HPDE6-E6E7 (cell line): ENCODE data around the gene POLRMT.
"Not testable (repeated sequence)": the region's sequence is repeated elsewhere in the genome, so short reads cannot be mapped to it uniquely, and the experiment has no call there.

Experiments
- DNase-seq: peaks from one replicate; pipeline ENCODE4 v3.0.0; 2011; ENCODE audit warnings: missing footprints; ENCODE audit errors: extremely low spot score

The POLRMT gene

DNA sequence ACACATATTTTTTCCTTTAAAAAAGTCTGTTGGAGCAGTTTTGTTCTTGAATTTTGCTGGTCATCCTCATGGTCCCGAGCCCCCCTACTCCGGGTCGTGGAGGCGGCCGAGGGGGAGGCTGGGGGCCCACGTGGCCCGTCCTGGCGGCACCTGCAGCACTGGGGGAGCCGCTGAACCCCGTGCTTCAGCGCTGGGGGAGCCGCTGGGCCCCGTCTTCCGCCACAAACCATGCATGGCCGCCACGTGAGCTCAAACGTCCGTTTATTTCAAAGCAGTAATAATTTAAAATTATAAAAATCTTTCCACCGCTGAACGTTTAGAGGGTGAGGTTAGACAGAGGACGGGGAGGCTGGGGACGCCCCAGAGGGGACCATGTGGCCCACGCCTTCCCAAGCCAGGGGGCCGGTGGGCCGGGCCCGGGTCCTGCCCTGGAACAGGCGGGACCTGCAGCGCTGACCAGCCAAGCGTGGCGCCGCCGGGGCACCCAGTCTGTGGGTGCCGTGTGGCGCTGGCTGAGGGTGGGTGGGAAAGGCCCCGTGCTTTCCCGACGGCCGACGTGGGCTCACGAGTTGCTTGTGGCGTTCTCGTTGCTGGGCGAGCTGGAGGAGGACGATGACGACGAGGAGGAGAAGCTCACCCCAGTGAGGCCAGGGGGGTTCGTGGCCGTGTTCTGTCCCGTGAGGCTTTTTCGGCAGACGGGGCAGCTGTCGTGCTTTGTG, 14.4 kb upstream of the POLRMT start:
- DNase-seq = no peak

DNA sequence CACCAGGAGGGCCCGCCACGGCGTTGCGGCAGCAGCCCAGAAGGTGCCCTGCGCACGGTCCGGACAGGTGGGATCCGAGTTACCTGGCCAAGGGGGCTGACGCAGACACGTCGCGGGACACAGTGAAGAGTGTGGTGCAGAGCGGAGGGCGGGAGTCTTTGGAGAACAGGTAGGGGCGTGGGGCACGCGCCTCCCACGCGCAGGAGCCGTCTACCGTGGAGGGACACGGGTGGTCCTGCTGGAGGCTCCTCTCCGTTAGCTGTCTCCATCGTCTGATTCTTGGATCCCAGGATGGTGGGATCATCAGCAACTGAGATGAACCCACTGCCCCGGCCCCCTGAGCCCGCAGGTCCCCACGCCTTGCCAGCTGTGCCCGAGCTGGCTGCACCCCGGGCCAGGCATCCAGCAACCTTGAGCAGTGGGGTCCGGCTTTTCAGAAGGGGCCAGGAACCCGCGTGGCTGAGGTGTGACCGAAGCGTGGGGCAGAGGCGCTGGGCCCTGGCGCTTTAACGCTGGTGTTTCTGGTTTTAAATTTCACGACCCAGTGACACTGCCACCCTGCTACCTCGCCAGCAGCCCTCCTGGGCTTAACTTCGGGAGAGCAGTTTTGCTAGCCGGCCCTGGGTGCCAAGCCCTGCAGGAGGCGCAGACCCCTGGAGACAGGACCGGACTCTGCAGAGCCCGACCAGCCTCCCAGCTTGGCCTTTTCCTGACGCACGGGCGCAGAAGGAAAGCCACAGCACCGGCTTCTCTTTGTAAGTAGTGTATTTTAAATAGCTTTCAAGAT, 13.6 kb upstream of the POLRMT start:
- DNase-seq = no peak

DNA sequence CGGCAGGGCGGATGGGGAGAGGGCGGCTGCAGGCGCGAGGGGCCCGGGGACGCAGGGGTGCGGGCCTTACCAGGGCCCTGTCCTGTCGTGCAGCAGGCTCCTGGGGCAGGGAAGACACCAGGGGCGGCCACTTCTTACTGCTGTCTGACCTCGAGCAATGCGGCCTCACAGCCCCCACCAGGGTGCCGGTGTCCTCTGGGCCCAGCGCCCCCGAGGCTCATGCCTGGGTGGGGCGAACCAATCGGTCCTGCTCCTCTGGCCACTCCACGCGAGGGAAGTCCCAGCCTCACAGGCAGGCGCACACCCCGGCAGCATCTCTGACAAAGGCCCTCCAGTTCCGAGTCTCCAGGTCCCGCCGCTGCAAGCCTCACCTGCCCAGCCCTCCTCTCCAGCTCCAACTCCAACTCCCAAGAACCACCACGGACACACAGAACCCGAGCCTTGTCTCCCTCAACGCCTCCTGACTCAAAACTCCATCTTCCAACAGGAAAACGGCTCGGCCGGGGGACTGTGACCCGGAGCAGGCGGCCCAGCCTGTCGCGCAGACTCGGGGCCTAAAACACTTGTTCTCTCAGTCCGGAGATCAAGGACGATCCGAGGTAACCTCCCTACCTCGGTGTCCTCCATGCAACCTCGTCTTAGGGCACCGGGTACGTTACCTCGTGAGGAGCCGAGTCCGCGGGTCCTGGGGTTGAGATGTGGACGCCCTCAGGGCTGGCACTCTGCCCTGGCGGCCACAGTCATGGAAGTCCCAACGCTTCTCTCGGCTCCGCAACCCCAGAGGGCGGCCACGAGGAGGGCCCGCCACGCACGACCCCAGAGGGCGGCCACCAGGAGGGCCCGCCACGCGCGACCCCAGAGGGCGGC, 12.8 kb upstream of the POLRMT start:
- no peak for DNase-seq

DNA sequence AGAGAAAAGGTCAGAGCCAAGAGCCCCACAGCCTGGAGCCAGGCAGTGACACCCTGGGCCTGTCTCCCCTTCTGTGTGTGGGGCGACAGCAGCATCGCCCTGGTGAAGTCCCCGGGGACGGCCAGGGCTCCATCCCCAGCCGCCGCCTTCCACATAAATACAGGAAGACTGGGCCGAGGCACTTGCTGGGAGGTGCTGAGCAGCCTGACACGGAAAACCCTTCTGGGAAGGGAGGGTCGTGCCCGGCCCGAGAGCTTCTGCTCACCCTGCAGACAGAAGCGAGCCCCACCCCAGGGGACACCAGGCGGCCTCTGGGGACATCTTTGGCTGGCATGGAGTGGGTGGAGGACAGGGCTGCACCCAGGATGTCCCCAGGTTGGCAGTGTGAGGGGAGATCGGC, 11.5 kb upstream of the POLRMT start:
- DNase-seq = no peak

DNA sequence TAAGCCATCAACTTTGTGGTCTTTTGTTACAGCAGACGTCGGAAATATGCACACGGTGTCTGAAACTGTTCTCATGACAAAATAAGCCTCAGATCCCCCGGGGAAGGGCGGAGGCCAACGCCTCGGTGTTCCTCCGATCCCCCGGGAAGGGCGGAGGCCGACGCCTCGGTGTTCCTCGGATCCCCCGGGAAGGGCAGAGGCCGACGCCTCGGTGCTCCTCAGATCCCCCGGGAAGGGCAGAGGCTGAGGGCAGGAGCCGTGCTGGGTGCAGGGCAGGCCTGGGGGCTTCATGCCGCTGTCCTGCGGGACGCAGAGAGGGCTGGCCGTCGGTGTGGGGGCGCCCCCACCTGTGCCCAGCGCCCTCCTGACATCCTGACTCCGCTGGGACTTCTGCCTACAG, 11.0 kb upstream of the POLRMT start:
- no peak for DNase-seq

DNA sequence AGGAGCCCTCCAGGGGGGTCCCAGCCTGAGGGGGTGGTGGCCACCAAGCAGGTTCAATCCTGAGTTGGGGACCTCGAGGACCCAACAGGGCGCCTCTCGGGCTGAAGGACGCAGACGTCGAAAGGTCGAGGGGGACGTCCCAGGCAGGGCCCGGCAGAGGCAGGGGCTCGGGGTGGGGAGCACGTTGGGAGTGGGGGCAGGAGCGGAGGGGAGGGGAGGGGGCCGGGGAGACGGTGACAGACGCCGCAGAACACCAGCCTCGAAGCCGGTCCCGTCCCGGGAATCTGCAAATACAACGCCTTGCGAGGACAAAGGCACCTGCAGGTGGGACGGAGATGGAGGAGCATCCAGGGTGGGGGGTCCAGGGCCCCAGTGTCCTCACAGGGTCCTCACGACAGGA, 10.4 kb upstream of the POLRMT start:
- DNase-seq = no peak

DNA sequence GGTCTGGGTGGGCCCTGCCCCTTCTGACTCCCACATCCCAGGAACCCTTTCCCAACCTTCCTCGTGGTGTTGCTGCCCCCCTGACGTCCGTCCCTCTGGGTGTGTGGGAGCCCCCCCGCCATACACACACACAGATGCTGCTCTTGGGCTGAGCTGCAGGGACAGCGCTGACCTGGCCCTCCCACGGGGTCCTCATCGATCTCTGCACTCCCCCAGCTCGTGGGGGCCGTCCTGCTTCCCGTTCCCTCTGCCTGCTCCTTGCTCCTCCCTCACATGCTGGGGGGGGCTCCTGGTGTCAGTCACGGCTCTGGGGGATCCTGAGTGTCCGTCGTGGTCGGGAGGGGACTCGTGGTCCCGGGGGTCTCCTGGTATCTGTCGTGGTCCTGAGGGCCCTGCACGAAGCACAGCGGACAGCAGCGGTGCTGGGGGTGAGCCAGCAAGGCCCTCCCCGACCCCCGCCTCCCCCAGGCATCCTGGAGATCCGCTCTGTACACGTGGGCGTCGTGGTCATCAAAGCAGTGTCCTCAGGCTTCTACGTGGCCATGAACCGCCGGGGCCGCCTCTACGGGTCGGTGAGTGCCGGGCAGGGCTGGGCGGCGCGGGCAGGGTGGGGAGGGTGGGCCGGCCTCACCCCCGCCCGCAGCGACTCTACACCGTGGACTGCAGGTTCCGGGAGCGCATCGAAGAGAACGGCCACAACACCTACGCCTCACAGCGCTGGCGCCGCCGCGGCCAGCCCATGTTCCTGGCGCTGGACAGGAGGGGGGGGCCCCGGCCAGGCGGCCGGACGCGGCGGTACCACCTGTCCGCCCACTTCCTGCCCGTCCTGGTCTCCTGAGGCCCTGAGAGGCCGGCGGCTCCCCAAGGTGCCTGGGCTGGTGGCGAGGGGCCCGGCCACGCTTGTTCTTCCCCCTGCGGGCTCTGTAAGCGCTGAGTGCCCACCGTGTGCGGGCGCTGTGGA, 9.7 kb upstream of the POLRMT start:
- no peak for DNase-seq

DNA sequence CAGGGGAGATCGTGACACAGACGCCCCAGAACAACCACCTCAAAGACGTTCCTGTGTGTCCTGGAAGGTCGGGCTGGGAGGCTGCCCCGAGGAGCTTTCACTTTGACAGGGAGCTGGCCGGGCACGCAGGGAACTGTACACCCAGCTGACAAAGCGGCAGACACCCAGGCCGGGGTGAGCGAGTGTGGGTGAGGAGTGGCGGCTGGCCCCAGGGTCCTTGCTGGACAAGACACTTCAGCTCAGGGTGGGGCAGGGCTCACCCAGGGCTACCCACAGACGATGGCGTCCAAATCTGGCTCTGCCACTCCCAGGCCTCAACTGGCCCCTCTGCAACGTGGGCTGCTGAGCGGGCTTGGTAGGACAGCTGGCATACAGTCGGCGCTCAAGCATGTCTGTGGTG, 8.4 kb upstream of the POLRMT start:
- no peak for DNase-seq

DNA sequence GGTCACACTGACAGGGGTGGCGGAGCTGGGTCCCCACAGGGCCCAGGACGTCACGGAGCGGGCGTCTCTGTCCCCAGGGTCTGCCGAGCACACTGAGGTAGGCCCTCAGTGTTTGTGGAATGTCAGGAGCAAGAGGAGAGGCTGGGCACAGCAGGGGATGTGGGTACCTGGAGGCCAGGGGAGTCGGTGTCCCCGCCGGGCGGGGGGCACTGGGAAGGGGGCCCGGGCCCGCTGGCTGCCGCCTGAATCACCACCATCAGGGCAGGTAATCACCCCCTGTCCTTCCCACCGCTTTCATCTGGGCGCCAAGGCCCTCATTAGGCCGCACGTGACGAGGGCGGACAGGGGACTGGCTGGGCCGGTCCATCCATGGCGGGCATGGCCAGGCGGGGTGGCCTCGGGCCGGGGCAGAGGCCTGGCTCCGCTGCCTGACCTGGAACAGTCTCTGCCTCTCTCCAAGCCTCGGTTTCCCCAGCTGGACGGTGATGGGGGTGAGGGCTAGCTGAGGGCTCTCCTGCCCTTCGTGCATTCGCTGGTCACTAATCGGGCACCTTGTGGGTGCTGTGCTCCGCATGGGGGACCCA, 7.4 kb upstream of the POLRMT start:
- DNase-seq = no peak

DNA sequence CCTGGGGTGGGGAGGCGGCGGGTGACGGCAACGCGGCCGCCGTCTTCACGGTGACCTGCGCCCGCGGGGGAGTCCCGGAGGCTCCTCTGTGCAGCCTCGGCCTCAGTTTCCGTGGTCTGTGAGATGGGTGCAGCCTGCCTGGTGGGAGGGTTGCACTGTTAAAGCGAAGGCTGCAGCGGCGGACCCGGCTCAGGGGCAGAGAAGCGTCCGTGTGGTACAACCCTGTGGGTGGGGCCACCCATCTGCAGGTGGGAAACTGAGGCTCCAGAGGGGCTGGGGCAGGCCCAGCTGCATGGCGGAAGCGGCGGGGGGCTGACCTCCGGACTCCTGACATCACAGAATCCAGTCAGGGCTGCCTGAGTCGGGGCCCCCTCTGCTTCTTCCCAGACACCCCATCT, 6.8 kb upstream of the POLRMT start:
- DNase-seq = no peak

DNA sequence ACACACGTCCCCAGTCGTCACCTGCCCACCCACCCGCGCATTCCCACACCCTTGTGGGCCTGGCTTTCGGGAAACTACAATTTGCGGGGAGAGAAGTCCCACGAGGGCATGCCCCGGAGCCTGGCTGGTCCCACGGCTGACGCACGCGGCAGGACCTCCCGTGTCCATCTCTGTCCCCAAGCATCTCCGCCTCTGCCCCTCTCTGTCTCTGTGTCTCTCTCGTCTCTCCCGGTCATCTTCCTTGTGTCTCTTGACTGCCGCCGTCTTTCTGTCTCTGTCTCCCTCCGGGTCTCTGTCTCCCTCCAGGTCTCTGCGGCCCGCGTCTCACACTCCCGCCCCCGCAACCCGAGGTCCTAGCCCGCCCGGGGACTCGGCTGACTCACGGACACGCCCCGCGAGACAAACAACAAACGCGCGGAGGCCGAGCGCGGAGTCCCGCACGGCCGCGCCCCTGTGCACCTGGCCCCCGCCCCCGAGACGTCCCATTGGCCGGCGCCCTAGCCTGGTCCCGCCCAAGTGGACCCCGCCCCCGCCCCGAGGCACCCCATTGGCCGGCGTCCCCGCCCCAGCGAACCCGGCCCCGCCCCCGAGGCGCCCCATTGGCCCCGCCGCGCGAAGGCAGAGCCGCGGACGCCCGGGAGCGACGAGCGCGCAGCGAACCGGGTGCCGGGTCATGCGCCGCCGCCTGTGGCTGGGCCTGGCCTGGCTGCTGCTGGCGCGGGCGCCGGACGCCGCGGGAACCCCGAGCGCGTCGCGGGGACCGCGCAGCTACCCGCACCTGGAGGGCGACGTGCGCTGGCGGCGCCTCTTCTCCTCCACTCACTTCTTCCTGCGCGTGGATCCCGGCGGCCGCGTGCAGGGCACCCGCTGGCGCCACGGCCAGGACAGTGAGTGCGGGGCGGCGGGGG, 6.2 kb upstream of the POLRMT start, which contains the start of gene FGF22:
Gene FGF22 (plus strand): TSS at position 627 of the 908 bp plus-strand sequence. CDS start 47 bp downstream, at position 674.
- DNase-seq = peak; percentile 86

DNA sequence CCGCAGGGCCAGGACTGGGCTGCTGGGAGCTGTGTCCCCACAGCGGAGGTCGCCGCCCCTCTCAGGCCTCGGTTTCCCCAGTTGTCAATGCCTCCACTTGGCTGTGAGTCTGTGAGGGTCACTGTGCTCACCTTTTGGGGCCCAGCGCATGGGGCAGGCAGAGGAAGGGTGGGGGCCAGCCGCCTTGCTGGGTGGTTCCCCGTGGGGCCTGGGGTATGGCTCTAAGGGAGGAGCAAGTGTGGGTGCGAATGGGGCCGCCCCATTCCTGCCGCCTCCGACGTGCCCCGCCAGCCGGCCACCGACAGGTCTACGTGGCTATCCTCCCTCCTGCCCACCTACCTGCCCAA, 5.5 kb upstream of the POLRMT start:
- no peak for DNase-seq

DNA sequence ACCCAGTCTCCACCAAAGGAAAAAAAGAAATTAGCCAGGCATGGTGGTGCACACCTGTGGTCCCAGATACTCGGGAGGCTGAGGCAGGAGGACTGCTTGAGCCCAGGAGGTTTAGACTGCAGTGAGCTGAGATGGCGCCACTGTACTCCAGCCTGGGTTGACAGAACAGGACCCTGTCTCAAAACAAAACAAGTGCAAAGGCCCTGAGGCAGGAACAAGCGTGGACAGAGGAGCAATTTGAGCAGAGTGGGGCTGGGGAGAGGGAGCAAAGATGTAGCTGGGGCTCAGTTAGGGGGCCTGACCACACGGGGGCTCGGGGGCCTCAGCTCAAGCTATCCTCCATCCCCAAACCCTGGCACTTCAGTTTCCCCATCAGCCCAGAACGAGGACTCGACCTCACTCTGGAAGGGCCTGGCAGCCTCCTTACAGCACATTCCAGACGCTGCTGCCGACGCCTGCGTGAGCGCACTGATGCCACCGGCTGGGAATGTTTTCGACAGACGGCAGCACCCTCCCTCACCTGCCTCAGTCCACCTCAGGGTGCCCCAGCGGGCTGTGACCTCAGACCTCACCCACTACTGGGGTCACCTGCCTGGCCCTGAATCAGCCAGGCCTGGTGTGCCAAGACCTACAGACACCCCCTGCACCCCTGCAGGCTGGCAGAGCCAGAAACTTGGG, 1.8 kb upstream of the POLRMT start:
- DNase-seq = no peak

DNA sequence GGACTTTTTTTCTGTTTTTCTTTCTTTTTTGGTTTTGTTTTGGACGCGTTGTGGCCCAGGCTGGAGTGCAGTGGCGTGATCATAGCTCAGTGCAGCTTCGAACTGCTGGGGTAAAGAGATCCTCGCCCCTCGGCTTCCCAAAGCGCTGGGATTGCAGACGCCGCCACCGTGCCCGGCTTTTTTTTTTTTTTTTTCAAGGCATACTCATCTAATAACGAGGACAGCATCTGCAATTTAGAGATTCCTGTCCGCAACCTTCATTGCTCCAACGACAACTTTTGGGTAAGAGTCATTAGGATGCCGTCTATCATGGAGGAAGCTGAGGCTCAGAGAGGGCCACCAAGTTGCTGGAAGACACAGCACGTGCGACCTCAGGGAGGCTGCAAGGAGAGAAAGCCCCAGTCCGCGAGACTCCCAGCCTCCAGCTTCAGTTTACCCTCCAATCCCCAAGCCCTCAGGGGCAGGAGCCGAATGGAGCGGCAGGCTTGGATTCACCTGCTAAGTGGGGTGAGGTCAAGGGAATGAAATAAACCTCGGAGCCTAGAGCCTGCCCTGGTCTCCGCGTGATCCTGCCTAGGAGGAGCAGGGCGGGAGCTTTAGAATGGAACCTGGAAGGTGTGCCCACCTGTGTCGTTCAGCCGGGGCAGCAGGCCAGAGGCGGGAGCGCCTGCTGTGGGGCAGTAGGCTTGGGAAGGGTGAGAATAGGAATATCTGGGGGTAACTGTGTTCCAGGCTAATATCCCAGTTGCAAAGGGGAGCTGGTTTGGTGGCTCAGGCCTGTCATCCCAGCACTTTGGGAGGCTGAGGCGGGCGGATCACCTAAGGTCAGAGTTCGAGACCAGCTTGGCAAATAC, 676 bp upstream of the POLRMT start:
- no peak for DNase-seq

DNA sequence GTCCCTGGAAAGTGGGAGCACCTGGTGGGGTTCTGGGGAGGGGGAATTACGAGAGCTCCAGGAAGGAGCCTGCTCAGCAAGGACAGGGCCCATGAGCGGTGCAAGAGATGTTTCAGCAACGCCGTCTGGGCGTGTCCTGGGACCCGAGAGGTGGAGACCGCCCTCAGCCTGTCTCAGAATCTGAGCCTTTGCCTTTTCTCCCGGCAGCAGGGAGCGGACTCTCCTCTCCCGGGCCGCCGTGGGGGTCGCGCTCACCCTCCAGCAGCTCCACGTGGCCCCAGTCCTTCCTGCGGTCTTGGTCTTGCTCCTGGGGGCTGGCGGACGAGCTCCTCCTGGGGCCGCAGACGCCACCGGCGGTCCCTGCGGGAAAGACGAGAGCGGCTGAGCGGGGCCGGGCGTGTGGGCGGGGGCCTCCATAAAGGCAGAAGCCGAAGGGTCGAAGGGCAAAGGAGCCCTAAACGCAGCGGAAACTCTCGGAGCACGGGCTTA, 714 bp downstream of the POLRMT start:
- peak; percentile 69 for DNase-seq

DNA sequence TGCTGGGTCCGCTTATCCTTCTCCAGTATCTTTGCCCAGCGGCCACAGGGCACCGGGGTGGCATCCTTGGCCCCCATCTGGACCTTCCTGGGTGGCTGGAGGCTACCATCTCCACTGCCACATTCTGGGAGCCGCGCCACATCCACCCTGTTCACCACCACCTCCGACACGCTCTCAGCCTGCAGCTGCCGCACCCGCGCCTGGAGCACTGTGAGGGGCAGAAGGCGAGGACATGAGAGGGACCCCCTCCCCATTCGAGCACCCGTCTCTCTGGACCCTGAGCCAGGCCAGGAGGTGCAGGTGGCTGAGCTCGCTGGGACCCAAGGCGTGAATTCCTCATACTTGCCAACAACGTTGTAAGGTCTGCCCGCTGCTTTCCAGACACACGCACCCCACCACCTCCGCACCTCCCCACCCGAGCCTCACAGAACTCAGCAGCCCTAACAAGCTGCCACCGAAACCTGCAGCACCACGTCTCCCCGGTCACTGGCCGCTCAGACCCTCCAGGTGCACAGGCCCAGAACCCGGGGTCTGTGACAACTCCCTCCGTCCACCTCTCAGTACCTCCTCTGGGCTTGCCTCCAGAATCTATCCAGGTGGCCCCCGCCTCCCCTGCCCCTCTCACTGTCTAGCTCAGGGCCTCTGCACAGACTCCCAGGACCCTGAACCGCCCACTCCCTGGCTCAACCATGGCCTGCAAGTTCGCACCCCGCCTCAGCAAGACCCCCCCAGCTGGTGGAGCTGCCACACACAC, 3.2 kb downstream of the POLRMT start:
- no peak for DNase-seq

DNA sequence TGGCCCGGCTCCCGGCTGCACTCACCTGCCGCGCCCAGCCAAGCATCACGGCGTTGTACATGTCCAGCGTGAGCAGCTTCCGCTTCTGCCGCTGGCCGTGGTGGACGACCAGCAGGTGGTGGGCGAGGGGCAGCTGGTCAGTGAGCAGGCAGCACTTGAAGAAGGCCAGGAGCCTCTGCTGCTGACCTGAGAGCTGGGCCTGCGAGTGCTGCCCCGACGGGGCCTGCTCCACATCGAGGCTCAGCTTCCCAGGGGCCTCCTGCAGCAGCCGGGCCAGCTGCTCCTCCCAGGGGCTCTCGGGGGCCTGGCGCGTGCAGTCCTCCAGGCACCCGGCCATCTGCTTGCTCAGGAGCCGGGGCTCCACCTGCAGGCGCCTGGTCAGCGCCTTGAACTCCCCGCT, 3.8 kb downstream of the POLRMT start:
- DNase-seq = not testable (repeated sequence)
